Upper lobe of right lung (tissue), 1 donor: ENCODE results near the gene TMEM86A. TPM values are rescaled to one million over a fixed set of nuclear protein-coding genes. Genes with fewer than 3 reads are reported as not detected.

Experiments
- ATAC-seq: fragments of 200-7000 bp; cut with Tn5 transposase; one replicate; pipeline ENCODE4 v1.9.1; 2020; ENCODE audit warnings: mild to moderate bottlenecking, moderate library complexity
- DNase-seq: peaks from one replicate; pipeline ENCODE4 v3.0.0-alpha.2; 2020
- H3K27ac ChIP-seq: fragments of 200-600 bp; one replicate; pipeline ENCODE4 v1.8.0; 2022
- H3K27me3 ChIP-seq: fragments of 200-600 bp; one replicate; pipeline ENCODE4 v1.8.0; 2022; ENCODE audit warnings: mild to moderate bottlenecking
- H3K36me3 ChIP-seq: fragments of 200-600 bp; one replicate; pipeline ENCODE4 v1.8.0; 2022
- H3K4me1 ChIP-seq: fragments of 200-600 bp; one replicate; pipeline ENCODE4 v1.8.0; 2022
- H3K4me3 ChIP-seq: fragments of 200-600 bp; one replicate; pipeline ENCODE4 v1.8.0; 2022; ENCODE audit warnings: mild to moderate bottlenecking
- H3K9me3 ChIP-seq: fragments of 200-600 bp; one replicate; pipeline ENCODE4 v1.8.0; 2022
- CTCF ChIP-seq: fragments of 200-600 bp; IDR thresholded peaks from one replicate; pipeline ENCODE4 v1.8.0; 2022; ENCODE audit warnings: antibody characterized with exemption
- intact Hi-C: fragments of 100-400 bp; cut with DNase I; formaldehyde crosslinking; loops from one replicate; pipeline ENCODE4 v1.11.0; 2022
- total RNA-seq: library from RNA; stranded (reverse); fragmentation: NEBNext Ultra II Directional; extraction: Animal tissue kit (Norgen Biotek cat#: 25700); gene quantifications from one replicate; pipeline ENCODE4 v1.2.1, GENCODE V29; 2021
- donor health status: DM: no; HTN: yes; CAD: no; lungs with severe emphysema.

Gene TMEM86A
- total RNA-seq, 1 donor from 2014 or later = 6.3 TPM

GRCh38 chr11:18696638-18697225 lies 1.8 kb upstream of the TMEM86A start:
- no peaks in the 10 kb centered on the region for H3K9me3 ChIP-seq
- no peak for TF ChIP-seq CTCF
- no peak for ATAC-seq
- intact Hi-C loops = no loop called here
- no peak for DNase-seq
- no peak overlapping the region for H3K27ac ChIP-seq
- peaks cover 11% of the 10 kb centered on the region for H3K4me1 ChIP-seq
- no peak overlapping the region for H3K4me3 ChIP-seq
- H3K36me3 ChIP-seq = no peaks in the 10 kb centered on the region
- H3K27me3 ChIP-seq = no peaks in the 10 kb centered on the region

- no peak overlapping the region for H3K4me3 ChIP-seq
- no peak overlapping the region for H3K27ac ChIP-seq
These were observed 1.0 kb upstream of the TMEM86A start for GRCh38 chr11:18697576-18697975.

GRCh38 chr11:18699269-18699596 lies 654 bp downstream of the TMEM86A start:
- Histone ChIP-seq H3K27ac (peak overlapping the region; percentile 80), H3K27me3 (no peaks in the 10 kb centered on the region), H3K4me3 (peak overlapping the region; percentile 77), H3K9me3 (no peaks in the 10 kb centered on the region), H3K36me3 (peaks cover 4% of the 10 kb centered on the region), H3K4me1 (peaks cover 11% of the 10 kb centered on the region)
- TF ChIP-seq CTCF = no peak
- DNase-seq (no peak), ATAC-seq (no peak)
- intact Hi-C loops = no loop called here

More at GRCh38 chr11:18697576-18697975, 1.0 kb upstream of the TMEM86A start:
- H3K36me3 ChIP-seq = peaks cover 4% of the 10 kb centered on the region
- TF ChIP-seq CTCF = no peak
- intact Hi-C loops = no loop called here
- ATAC-seq (peak; percentile 37), DNase-seq (no peak)
- no peaks in the 10 kb centered on the region for H3K9me3 ChIP-seq
- H3K4me1 ChIP-seq = peaks cover 11% of the 10 kb centered on the region
- H3K27me3 ChIP-seq = no peaks in the 10 kb centered on the region

GRCh38 chr11:18699848-18700261 lies 1.3 kb downstream of the TMEM86A start:
- Histone ChIP-seq H3K36me3 (peaks cover 4% of the 10 kb centered on the region), H3K27me3 (no peaks in the 10 kb centered on the region), H3K9me3 (no peaks in the 10 kb centered on the region), H3K4me1 (peaks cover 16% of the 10 kb centered on the region), H3K27ac (no peak overlapping the region), H3K4me3 (peak overlapping the region; percentile 77)
- peak; percentile 37 for ATAC-seq
- no peak for TF ChIP-seq CTCF
- intact Hi-C loops = no loop called here
- DNase-seq = no peak

GRCh38 chr11:18700375-18700774 lies 1.8 kb downstream of the TMEM86A start:
- Histone ChIP-seq H3K36me3 (peaks cover 4% of the 10 kb centered on the region), H3K4me3 (no peak overlapping the region), H3K4me1 (peaks cover 21% of the 10 kb centered on the region), H3K9me3 (no peaks in the 10 kb centered on the region), H3K27me3 (no peaks in the 10 kb centered on the region), H3K27ac (no peak overlapping the region)
- no peak for DNase-seq
- intact Hi-C loops = no loop called here
- no peak for ATAC-seq
- no peak for TF ChIP-seq CTCF

GRCh38 chr11:18700872-18701271 lies 2.3 kb downstream of the TMEM86A start:
- Histone ChIP-seq H3K36me3 (peaks cover 4% of the 10 kb centered on the region), H3K27ac (no peak overlapping the region), H3K9me3 (no peaks in the 10 kb centered on the region), H3K4me1 (peaks cover 26% of the 10 kb centered on the region), H3K4me3 (no peak overlapping the region), H3K27me3 (no peaks in the 10 kb centered on the region)
- intact Hi-C loops = no loop called here
- DNase-seq = no peak
- TF ChIP-seq CTCF = no peak
- no peak for ATAC-seq
